Activated T-cell treated with anti-CD3 and anti-CD28 coated beads, Interleukin-2, amount 50 U/mL, for 4 hours (primary cell): ENCODE measurements around the gene TSPYL4. TPM values are rescaled to one million over a fixed set of nuclear protein-coding genes. Genes with fewer than 3 reads are reported as not detected.

Experiments
- ATAC-seq, 2 donors: fragments of 200-7000 bp; cut with Tn5 transposase; one replicate each; pipeline ENCODE4 v1.10.0; 2021
- DNase-seq: peaks from one replicate; pipeline ENCODE4 v3.0.0-alpha.2; 2020
- H3K27me3 Mint-ChIP-seq: one replicate; pipeline ENCODE4 v1.8.0; 2021; ENCODE audit warnings: low read depth, mixed read lengths
- H3K36me3 Mint-ChIP-seq: one replicate; pipeline ENCODE4 v1.8.0; 2022; ENCODE audit warnings: mixed read lengths; ENCODE audit not compliant: insufficient read depth
- H3K4me1 Mint-ChIP-seq: one replicate; pipeline ENCODE4 v1.8.0; 2021; ENCODE audit warnings: low read depth, mixed read lengths
- H3K4me3 Mint-ChIP-seq: one replicate; pipeline ENCODE4 v1.8.0; 2021; ENCODE audit warnings: mild to moderate bottlenecking, moderate library complexity, mixed read lengths
- H3K9me3 Mint-ChIP-seq: one replicate; pipeline ENCODE4 v1.8.0; 2021; ENCODE audit warnings: mixed read lengths
- total RNA-seq, 3 donors: library from RNA; stranded (reverse); gene quantifications; one replicate each; pipeline ENCODE4 v1.2.1, GENCODE V29; 2021

Gene TSPYL4
- total RNA-seq, 3 donors from 2014 or later = 17.3 to 19.2 (median 18.5) TPM

DNA sequence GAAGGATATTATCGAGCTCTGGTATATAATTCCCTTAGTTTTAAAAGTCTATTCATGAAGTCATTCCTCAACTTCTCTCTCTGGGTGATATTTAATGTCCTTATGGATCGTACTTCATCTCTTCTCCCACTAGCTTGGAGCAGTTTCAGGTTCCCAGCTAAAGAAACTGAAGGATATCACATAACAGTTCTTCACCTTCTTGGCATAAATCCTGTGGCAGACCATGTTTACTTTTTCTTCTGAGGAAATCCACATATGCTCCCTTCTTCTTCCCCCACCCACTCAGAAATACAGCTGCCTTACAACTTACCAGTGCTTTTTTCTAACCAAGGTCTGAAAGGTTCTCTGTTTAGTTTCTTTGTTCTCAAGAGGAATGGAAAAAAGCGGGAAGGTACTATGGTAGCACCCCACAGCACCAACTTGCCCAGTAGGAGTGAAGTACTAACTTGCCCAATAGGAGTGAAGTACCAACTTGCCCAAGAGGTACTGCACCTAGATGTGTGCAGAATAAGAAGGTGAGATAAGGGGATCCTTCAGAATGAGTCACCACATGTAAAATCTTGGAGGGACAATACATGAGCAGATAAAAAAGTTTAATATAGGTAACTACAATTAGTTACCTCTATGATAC lies 53.1 kb downstream of the TSPYL4 start:
- Mint-ChIP-seq H3K4me3 (no peak overlapping the region), H3K9me3 (no peaks in the 10 kb centered on the region), H3K36me3 (peaks cover 15% of the 10 kb centered on the region), H3K4me1 (no peaks in the 10 kb centered on the region), H3K27me3 (no peaks in the 10 kb centered on the region)
- DNase-seq = no peak
- ATAC-seq = no peak

Other genes starting within 250 kb of the TSPYL4 start
- under 1 TPM; 0.03 to 0.05 (median 0.03) TPM for gene FRK, start 193.2 kb downstream of the TSPYL4 start, total RNA-seq
- 10 to 100 TPM; 32.5 to 39.7 (median 33.8) TPM for gene NT5DC1, start 153.2 kb downstream of the TSPYL4 start, total RNA-seq
- gene COL10A1, start 127.9 kb downstream of the TSPYL4 start, total RNA-seq = not detected
- gene TSPYL1, start 25.9 kb upstream of the TSPYL4 start, total RNA-seq = 10 to 100 TPM; 42.8 to 53.4 (median 46.3) TPM
- gene DSE, start 116.9 kb upstream of the TSPYL4 start, total RNA-seq = 1 to 10 TPM; 2.0 to 4.7 (median 3.4) TPM
- gene CALHM6, start 207.3 kb upstream of the TSPYL4 start, total RNA-seq = 1 to 10 TPM; 1.5 to 2.3 (median 1.7) TPM